Stimulated activated CD4-positive, alpha-beta T cell treated with anti-CD3 and anti-CD28 coated beads, Interleukin-2, amount 100 ng/mL, for 4 hours (primary cell): ENCODE results near the gene CDKN1C.

ENCODE experiments used
- DNase-seq: peaks from one replicate; pipeline ENCODE4 v3.0.0-alpha.2; 2020; ENCODE audit warnings: low read depth

The CDKN1C gene

DNA sequence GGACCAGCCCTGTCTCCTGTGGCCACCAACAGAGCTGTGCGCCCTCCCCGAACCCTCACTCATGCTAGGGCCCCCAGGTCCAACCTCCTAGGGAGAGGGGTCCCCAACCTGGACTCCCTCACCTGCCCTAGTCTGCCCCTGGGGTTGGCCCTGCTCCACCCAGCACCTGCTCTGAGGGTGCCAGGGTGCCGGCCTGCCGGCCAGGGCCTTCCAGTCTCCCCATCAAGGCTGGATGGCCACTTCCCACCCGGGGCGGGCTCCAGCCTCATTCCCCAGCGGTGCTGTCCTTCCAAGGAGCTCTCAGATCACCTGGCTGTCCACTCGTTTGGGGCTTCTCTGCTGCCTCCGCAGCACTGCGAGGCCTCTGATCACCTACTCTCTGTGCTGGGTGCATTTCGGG, 39.1 kb downstream of the CDKN1C start:
- no peak for DNase-seq

DNA sequence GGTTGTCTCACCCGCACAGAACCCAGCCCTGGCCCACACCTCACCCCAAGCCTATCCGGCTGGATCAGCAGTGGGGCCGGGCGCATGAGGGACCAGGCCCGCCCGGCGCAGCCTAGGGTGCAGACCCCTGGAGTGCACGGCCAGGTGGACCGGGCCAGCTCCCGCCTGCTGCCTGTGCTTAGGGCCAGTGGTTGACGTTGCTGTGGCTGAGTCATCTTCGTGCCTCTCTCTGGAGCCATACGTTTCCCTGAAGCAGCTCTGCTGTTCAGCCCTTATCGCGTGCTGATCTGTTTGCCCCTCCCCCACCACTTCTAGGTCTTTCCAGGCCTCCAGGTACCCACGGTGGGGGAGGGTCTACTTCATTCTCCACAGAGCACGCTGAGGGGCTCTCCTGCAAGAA, 39.5 kb downstream of the CDKN1C start:
- DNase-seq = no peak

DNA sequence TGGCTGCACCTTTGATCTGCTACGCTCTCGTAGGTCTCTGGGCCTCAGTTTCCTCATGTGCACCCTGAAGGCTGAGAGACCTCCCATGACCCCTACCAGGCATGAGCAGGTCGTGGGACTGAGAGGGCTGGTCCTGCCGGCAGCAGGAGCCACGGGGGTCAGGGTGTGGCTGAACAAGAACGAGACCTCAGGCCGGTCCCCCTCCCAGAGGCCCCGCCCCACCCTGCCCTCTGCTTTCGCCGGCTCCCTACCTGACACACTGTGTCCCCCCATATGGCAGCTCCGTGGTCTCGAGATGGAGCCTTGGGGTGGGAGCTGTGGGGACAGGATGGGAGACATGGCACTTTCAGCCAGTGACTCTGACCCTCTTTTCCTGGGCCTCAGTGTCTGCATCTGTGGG, 40.6 kb downstream of the CDKN1C start:
- DNase-seq = no peak

DNA sequence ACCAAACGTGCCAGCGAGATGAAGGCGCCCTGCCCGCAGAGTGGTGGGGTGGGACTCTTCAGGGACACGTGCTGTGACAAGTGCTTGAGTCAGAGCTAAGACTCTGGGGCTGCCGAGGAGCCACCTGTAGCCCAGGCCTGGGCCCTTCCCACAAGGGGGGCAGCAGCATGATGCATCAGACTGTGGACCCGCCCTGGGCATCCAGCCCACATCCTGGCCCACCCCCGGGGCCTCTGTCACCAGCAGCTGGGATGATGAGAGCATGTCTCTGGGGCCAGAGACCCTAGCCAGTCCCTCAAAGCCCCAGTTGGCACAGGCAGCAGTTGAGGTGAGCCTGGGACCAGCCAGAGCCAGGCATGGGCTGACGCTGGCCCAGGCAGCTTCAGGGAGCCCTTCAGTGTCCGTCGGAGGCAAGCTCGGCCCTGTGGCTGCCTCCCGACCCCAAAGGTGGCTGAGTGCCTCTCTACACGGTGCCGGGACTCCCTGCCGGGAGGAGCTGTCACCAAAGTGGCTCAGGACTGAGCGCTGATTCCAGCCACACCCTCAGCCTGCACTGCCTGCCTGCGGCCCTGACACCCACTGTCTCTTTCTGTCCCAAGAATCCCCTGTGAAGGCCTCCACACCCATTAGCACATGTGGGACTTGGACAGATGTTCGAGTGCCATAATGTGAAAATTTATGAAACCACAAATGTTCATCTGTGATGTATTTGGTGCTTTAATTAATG, 41.3 kb downstream of the CDKN1C start:
- DNase-seq = no peak

DNA sequence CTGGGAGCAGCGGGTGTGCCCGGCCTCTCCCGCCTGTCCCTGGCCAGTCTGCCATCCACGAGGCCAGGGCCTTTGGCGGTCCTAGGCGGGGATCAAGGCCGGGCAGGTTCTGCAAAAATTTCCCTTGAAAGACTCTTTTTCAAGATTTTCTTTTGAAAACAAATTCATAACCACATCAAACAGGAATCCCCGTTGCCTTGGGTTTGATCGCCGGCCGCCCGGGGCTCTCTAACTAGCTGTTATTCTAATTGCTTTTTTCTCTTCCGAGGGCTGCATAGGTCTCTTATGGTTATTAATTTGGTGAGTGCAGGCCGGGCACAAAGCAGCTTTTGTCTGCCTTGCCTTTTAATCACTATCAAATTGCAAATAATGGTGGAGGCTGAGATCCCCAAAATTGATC, 42.0 kb downstream of the CDKN1C start:
- no peak for DNase-seq

DNA sequence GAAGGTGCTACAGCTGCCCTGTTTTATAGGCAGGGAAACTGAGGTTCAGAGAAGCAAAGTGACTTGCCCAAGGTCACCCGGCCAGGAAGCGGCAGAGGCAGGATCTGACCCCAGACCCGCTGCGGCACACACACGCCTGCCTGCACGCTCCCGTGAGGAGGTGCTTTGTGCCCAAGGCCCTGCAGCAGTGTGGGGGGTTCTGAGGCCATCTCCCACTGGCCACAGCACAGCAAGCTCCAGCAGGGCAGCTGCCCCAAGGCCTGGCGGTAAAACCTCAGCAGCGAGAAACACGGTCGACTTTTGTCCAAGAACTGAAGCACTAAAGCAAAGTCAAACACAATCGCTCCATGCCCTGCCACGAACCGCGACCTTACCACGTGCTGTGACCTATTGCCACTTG, 42.7 kb downstream of the CDKN1C start:
- DNase-seq = no peak

DNA sequence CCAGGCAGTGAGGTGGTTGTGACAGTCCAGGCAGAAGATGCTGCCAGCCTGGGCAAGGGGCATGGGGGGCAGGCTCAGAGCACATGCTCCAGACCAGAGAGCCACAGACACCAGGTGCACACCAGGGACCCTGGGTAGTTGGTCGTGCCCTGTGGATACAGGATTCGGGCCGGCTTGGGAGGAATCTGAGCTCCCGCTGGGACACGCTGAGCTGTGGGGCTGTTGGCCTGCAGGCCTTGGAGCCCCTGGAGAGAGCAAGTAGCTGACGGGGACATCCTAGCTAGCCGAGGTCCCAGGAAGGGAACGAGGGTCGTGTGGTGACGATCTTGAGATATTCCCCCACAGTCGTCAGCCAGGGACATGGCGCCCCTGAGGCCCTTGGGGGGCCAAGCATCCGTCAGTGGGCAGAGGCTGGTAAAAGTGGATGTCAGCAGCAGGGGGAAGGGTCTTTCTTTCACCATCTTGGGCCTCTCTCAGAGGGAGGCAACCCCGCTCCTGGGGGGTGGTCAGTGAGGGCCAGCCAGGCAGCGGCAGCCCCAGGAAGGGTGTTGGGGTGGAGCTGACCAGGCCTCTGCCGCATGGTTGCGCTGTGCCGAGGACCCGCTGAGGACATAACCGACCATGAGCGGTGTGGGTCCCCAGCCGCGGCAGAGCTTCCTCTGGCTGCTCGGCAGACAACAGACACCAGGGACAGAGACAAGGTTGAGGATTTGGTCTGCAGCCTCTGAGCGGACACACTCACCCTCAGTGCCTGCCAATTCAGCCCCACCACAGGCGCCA, 44.0 kb downstream of the CDKN1C start:
- DNase-seq = no peak

DNA sequence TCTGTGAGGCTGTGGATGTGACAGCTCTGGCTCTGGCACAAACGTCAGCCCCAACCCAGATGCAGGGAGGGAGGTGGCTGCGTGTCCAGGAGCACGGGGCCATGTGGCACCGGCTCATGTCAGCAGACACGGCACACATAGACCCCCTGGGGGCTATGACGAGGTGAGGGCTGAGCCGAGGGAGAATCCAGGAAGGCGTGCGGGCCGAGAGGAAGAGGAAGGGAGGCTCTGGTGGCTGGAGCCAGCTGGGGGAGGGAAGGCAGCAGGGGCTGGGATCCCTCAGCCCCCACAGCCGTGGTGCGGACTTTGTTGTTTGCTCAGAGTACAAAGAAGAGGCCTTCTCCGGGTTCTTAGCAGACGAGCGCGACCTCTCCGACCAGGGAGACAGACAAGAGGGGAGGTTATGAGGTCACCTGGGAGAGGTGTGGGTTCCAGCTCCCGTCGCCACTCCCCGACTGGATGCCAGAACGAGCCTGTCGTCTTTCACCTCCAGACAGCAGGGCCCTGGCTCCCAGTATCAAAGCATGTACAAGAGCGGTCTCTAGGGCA, 46.1 kb downstream of the CDKN1C start:
- DNase-seq = no peak

DNA sequence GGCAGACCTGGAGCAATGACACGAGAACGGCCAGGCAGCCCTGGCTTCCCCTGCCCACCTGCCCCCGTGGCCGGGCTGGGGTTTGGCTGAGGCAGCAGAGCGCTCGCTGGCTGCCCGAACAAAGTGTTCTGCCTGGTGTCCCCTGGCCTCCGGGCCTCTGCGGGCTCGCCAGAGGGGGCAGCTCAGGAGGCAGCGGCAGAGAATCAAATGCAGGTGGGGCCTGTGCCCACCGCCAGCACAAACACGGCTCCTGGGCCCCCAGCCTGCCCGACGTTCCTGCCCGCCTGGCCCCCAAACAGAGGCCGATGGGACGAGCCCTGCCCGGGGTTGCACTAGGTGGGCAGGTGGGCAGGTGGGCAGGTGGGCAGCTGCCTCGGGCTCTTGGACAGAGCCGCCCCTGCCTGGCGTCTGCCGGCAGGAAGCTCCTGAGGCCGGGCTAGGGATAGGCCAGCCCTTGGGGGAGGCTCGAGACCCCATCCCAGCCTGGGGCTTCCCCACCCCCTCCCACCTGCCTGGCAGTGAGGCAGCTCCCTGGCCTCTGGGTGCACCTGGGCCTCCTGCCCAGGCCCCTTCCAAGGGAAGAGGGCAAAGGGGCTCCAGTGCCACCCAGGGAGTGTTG, 46.8 kb downstream of the CDKN1C start:
- no peak for DNase-seq

DNA sequence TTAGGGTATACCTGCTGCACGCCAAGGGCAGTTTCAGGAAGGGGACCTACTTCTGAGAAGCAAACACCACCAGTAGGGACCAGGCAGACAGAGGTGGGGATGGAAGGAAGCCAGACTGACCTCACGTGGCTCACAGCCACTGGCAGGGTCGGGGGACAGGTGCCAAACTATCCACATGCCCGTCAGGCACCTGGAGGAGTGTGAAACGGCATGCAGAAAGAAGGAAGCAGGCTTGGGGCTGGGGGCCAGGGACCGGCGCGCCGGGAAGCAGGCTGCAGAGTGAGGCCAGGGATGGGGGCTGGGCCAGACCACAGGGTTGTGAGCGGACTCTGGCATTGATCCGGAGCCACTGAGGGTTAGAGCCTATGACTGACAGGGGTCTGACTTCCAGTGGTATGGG, 47.5 kb downstream of the CDKN1C start:
- DNase-seq = no peak

DNA sequence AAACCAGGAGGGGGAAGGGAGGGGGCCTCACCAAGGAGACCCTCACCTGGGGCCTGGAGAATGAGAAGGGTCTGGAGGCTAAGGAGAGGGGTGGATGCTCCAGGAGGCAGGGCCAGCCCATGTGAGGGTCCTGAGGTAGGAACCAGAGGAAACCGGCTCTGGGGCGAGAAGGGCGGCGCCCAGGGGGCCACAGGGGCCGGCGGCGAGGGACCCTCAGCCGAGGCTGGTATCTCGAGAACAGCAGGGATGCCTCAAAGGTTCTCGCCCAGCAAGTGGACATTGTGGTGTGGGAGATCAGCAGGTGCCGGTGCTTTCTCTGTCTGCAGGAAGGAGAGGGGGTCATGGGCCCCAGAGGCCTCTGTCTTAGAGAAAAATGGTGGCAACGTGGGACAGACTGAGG, 47.9 kb downstream of the CDKN1C start:
- DNase-seq = no peak

DNA sequence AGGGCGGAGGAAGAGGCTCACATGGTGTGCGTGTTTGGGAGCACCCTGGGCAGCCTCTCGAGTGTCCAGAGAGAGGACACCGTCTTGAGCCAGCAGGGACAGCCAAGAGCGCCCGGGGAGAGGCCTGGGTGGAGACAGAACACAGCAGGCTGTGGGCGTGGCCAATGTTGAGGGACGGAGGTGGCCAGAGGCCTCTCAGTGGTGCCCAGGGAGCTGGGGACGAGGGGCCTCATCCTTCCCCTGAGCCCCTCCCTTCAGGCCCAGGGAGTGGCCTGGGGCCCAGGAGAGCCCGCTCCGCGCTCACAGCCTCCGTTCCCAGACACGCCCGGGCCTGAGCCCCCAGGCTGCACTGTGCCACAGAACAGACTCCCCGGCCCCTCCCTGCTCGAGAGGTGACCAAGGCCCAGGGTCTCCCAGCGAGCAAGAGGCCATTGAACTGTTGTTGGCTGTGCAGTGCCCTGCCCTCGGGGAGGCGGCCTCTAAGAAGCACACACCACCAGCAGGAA, 48.4 kb downstream of the CDKN1C start:
- no peak for DNase-seq

DNA sequence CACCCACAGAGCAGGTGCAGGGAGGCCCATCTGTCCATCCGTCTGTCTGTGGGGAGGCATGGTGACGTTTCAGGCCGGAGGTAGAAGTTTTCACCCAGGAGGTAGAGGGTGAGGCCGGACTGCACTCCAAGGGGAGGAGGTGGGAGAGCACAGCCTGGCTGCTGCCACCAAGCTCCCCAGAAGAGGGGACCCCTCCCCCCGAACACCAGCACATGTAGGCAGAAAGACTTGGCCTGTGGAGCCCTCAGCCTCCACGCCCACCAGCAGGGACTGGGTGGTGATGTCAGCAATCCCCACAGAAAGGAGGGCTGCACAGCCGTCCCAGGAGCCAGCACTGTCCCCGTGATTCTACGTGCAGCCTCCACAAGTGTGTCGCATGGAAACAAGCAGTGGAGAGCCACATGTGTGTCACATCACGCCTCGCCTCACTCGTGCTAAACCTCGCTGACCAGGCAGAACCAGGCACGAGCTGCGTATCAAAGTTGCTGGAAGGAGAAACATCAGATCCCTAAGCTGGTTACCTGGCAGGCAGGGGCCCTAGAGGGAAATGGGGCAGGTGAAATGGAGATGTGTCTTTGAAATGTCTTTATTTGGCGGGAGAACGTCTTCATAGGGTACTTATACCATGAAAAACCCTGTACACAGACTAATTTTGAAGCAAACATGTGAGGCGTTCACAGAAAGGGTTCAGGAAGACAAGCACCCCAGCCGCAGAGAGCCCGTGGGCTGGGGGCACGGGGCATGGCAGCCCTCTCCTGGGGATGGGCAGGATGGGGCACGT, 49.1 kb downstream of the CDKN1C start:
- no peak for DNase-seq

DNA sequence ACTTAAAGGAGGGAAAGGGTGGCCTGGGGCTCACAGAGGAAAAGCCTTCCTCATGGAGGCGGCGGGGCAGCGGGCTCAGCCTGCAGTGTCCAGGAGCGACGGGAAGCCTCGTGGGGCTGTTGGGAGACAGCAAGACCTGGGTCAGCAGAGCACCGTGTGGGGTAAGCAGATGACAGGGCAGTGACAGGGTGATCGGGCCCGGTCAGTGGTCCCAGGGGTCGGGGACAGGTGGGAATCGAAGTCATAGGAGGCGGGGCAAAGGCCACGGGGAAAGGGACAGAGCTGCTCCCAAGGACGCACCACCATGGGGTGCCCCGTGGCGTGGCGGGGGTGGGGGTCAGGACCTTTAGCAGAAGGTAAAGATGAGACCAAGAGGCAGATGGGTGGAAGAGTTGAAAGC, 49.8 kb downstream of the CDKN1C start:
- DNase-seq = no peak

DNA sequence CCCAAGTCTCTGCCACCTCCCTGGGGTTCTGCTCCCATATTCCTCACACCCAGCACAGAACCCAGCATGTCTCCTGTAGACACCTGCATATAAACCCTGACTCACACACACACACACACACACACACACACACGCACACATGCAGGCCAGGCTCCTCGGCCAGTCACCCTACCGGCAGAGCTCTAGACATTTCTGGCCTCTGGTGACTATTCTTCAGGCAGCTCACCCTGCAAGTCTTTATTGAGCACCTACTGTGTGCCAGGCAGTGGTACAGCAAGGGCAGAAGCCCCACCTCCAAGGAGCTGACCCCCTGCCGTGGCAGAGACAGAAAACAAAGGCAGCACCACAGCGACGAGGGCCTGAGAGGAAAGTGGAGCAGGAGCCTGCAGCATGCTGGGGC, 50.3 kb downstream of the CDKN1C start:
- DNase-seq = no peak

DNA sequence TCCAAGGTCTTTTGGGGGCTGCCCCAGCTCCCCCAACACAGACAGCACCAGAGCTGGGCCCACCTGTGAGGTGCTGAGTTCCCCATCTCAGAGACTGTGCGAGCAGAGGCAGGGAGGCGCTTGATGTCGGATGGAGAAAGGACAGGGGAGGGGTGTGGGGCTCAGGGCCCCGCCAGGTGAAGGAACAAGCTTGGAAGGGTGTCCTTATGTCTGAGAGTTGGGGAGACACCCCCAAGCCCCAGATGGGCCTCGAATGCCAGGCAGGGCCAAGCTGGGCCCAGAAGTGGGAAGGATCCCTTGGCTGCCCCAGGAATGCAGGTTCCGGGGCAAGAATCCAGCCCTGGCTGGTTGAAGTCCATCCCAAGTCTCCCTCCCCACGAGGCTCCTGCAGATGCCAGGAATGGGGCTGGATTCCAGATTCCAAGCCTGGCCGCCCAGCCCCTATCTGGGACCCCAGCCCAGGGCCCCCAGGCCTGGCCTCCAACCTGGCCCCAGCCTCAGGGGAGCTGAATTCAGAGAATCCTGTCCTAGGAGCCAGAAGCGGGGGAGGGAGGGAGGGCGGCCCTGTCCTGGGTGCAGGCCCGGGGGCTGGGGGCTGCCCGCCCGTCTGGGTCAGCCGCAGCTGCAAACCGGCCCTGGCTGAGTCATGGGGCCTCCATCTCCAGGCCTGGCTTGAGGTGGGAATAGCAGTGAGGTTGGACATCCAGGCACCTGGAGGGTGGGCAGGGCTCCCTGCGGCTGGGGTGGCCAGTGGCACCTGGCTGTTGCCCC, 50.9 kb downstream of the CDKN1C start:
- no peak for DNase-seq

DNA sequence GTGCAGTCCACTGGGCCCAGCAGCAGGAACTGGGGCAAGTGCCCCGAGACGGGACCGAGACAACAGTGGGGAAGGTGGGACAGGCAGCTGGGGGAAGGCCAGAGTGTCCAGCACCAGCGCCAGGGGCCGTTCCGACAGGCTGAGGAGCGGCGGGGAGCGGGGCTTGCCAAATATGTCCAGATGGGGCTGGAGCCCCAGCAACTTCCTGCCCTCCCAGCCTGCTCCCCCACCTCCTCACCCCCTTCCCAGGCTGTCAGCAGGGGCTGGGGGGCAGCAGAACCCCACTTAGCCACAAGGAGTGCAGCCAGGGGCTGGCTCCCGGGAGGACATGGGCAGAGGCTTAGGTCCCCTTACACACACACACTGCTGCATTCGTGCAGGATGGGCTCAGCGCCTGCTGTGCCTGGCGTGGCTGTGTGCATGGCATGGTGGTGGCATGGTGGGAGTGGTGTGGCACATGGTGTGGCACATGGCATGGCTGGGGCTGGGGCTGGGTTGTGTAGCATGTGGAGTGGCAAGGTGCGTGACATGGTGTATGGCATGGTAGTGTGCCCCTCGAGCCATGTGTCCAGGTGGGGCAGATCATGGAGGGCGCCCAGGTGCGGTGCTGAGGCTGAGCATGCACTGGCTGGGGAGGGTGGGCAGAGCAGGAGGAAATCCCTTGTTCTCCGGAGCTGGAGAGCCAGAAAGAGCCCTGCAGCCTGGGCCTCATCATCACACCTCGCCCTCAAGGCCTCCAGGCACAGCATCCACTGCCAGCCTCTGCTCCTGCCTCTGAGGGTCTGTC, 51.7 kb downstream of the CDKN1C start:
- DNase-seq = no peak
